GM21367 (cell line): ENCODE results near the gene SCYGR3.
"Not testable (repeated sequence)": the region's sequence is repeated elsewhere in the genome, so short reads cannot be mapped to it uniquely, and the experiment has no call there.

Source experiments
- ATAC-seq: cut with Tn5 transposase; IDR thresholded peaks from one replicate; pipeline ENCODE4 v1.9.1; 2021; ENCODE audit not compliant: unreplicated experiment

Gene SCYGR3

DNA sequence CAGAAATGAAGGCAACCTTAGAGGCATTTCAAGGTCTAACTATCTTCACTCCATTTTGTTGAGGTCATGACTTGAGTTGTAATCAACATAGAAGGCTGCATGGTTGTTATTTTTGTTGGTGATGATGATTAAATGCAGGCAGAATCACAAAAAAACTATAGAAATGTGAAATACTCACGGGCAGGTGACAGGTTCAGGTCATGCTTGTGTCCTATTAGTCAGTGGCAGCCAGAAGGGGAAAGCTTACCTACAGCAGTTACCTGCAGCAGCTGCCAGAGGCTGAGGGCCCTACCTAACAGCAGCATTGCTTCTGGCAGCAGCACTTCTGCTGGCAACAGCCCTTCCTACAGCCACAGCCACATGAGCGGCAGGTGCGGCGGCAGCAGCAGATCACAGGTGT lies 394 bp downstream of the SCYGR3 start:
- no peak for ATAC-seq

DNA sequence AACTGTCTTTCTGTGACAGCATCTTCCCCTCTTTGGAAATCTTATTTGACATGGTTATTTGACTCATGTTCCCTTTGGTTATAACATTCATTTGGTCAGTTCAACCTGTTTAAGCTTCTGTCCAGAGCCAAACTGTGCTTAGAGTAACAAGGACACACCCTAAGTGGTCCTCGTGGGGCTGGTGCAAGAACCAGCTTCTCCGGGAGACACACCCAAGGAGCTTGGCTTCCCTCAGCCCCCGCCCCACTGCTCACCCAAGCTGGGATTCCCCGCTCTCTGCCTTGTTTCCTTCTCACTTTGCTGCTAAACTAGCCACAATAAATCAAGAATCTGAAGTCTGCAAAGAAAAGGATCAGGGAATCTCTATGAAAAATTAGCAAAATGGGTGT lies 1.4 kb downstream of the SCYGR3 start:
- ATAC-seq, result no peak

DNA sequence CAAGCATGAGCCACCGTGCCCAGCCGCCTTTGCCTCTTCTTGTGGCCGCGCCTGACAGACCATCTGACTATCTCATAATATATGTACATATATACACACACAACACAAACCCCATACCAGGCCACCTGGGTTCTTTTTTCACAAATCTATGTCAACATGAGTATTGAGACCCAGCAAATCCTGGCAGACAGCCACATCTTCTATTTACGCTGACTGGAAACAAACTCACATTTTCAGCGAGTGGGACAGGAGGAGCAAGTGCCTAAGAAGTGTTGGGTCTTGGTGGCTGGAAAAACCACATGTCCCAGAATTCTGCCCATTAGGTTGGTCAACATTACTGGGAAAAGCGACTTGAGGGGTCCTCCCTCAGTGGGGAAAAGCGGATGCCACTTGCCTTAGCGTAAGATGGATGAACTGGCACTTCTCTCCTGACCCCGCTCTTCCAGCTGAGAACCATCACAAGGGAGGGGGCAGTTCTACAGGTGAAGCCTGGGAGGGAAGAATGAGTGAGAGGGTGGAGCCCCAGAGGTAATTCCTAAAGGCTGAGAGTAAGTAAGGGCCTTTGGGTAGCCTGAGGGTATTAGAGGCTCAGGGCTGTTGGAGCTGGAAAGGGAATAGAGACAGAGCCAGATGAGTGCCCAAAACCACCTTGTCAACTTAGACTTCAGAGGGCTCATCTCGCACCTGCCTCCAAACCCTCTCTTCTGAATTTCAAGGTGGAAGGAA lies 1.9 kb downstream of the SCYGR3 start:
- ATAC-seq, result no peak

DNA sequence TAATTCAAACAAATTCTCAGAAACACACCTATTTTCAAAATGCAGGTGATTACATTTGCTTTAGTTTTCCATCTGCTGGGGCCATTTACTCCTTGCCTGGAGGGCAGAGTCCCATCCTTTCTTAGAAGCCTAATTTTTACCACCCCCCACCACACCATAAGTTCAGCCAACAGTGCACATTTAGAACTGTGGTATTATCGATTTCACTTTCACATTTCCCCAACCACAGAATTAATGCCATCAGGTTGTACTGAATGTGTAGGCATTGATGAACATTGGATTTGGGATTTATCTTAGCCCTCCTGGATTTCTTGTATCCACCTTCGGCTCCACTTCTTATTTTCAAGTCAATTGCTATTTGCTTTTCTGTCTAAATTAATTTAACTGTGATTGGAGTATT lies 4.5 kb downstream of the SCYGR3 start:
- no peak for ATAC-seq

DNA sequence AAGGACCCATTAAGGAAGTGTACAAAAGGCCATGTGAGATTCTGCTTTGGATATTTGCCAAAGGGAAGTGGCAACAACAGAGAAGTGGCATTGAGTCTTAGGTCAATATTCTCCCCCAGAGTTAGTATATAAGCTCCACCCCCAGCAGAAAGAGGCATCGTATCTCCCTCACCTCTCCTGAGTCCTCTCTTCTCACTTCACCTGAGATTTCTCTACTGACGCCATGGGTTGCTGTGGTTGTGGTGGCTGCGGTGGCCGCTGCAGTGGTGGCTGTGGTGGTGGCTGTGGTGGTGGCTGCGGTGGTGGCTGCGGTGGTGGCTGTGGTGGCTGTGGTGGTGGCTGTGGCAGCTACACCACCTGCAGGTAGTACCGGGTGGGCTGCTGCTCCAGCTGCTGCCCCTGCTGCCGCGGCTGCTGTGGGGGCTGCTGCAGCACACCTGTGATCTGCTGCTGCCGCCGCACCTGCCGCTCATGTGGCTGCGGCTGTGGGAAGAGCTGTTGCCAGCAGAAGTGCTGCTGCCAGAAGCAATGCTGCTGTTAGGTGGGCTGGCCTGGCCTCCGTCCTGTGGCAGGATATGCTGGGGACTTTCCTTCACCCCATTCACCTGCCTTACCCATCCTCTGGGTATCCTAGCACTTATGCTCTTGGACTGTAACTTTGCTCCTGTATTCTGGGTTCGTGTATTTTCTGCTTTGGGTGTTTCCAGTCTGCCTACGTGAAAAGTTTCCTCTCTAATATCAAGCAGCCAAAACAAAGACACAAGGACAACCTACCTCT lies 5.9 kb downstream of the SCYGR3 start:
- peak; percentile 54 for ATAC-seq

DNA sequence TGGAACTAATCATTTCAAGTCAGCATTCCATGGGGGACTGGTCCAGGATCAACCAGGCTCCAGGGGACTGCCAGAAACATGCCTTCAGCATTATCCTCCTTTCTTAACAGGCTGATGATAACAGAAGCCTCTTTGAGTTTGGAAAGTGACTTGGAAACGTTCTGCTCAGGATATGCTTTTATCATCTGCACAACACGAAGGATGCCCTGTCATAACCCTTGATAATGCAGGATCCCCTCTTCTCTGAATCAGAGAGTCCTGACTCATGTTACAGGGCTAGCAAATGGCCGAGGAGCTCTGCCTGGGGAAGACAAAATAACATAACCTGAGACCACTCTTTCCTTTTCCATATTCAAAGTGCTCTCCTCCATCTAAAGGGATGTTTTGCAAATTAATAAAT lies 6.7 kb downstream of the SCYGR3 start:
- ATAC-seq, result no peak

DNA sequence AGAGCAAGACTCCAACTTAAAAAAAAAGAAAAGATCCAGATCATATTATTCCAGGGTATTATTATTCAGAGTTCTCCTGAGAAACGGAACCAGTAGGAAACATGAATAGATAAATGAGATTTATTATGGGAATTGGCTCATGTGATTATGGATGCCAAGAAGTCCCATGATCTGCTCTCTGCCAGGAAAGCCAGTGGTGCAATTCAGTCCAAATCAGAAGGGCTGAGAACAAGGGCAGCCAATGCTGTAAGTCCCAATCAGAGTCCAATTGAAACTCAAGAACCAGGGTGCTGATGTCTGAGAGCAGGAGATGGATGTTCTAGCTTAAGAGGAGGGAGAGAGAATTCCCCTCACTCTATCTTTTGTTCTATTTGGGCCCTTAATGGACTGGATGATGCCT lies 8.2 kb downstream of the SCYGR3 start:
- ATAC-seq, result no peak

DNA sequence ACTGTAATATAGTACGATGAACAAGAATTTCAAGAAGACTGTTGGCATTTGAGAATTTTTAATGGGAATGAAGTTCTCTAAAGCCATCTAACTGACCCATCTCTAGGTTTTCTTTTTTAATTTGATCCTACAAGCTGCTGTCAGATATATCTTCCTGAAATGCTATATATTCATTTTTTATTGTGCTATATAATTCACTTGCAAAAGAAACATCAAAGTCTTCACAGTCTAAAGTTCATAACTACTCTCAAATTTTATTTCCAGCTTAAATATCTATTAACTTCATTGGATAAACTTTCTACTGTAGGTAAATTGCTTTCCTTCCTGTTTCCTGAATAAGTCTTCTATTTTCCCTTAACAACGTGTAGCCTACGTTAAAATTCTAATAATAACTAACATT lies 12.3 kb downstream of the SCYGR3 start:
- ATAC-seq, result no peak

DNA sequence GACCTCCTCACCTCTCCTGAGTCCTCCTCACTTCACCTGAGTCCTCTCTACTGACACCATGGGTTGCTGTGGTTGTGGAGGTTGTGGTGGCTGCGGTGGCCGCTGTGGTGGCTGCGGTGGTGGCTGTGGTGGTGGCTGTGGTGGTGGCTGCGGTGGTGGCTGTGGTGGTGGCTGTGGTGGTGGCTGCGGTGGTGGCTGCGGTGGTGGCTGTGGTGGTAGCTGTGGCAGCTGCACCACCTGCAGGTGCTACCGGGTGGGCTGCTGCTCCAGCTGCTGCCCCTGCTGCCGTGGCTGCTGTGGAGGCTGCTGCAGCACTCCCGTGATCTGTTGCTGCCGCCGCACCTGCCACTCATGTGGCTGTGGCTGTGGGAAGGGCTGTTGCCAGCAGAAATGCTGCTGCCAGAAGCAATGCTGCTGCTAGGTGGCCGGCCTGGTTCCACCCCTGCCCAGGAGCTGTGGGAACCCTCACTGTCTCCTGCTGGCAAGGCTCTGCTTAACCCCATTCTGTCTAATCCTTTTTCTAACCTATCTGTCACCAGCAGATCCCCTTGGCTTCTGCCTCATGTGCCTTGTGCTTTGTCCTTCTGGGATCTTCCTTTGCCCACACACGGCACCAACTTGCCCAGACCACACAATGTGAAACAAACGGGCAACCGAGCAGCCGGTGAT lies 15.7 kb downstream of the SCYGR3 start, which contains the start of gene SCYGR2:
Gene SCYGR2 (plus strand): TSS at position 59 of the 669 bp plus-strand sequence. CDS start 0 bp downstream, at position 59.
- not testable (repeated sequence) for ATAC-seq

DNA sequence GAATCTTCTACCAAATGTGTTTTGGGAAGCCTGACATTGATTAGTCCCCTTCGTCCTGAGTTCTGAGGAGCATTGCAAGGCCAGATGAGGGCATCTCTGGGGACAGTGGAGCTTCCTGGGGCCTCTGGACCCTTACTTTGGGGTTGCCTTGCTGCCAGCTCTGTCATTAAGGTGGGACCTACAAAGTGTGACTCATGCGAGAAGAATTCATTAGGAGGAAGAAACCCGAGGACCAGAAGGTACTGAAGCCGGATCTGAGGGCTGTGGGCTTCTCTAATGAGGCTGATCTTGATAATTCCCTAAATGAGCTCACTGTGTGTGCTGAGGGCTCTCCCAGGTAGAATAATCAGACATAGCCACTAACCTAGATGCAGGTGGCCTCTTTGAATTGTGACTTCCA lies 16.6 kb downstream of the SCYGR3 start:
- ATAC-seq, result no peak

DNA sequence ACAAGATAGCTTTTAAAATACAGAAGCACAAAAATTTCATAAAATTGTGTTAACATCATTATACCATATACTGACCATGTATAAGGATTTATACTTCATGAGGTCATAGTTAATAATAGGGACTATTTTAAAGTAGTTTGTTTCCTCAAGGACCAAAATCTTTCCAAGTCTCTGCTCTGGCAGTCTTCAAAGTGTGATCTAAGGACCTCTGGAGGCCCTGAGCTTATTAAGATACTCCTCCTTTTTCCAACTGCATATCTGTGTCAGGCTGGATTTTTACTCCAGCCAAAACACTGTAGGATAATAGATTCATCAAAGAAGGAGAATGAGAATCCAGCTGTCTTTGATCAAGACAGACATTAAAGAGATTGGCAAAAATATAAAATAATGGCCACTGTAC lies 17.6 kb downstream of the SCYGR3 start:
- no peak for ATAC-seq

DNA sequence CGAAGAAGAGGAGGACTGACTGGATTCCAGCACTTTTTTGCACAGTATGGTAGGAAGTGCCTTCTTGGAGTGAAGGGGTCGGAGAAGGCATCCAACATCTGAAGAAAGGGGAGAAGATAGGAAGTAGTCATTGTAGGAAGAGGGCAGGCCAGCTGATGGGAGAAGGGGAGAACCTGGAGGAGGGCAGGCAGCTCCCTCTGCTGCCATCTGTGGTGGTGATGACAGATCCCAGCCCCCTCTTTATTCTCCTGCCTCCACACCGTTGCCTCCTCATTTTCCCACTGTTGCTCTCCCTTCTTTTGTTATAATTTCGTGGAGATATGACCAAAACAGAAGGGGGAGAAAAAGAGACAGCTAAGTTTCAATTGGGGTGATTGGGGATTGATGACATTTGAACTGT lies 18.8 kb downstream of the SCYGR3 start:
- ATAC-seq, result no peak

DNA sequence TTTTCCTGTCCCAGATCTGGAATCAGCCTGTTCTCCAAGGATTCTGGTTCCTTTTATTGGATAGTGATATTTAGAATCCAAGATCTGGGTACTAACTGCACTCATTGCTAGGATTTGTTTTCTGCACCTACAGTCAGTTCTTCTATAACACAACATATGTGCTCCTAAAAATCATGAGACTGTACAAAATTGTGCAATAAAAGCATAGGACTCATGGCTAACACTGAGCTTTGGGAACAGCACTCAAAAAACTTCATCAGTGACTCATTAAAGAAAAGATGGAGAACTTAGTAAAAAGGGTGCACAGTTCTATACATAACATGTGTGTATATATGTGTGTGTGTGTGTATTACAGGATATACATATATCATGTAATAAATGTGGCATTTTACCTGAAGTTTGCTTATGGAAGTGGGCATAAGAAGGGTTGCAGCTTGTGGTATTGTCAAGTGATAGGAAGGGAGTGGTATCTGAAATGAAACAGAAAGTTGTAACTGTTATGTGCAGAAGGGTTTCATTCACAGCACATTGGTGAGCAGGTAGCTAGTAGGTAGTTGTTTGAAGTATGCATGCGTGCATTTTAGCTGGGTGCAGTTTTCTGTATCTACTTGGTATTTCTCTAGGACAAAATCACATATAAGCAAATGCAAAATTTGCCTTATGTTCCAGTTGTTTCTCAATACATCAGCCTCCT lies 21.8 kb downstream of the SCYGR3 start:
- no peak for ATAC-seq

DNA sequence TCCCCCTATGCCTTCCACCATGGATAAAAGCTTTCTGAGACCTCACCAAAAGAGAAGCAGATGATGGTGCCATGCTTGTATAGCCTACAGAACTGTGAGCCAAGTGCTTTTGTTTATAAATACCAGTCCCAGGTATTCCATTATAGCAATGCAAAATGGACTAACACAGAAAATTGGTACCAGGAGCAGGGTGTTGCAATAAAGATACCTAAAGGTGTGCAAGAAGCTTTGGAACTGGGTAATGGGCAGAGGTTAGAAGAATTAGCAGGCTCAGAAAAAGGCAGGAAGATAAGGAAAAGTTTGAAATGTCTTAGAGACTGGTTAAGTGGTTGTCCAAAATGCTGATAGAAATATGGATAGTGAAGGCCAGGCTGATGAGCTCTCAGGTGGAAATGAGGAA lies 32.3 kb downstream of the SCYGR3 start:
- no peak for ATAC-seq

DNA sequence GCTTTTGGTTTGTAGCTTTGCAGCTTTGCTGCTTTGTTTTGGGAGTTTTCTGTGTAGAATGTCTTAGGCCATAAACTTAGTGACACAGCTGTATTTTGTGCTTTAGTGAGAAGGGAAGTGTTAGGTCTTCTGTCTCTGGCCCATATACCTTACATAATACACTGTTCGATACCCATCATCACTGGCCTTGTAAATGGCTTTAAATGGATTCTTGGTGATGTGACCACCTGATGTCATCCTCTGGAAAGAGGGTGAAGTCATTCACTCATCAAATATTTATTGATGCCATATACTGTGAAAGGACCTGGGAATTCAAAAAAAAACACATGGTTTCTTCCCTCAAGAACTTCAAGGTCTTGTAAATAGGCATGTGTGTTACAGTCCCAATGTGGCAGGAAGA lies 34.8 kb downstream of the SCYGR3 start:
- ATAC-seq, result no peak

DNA sequence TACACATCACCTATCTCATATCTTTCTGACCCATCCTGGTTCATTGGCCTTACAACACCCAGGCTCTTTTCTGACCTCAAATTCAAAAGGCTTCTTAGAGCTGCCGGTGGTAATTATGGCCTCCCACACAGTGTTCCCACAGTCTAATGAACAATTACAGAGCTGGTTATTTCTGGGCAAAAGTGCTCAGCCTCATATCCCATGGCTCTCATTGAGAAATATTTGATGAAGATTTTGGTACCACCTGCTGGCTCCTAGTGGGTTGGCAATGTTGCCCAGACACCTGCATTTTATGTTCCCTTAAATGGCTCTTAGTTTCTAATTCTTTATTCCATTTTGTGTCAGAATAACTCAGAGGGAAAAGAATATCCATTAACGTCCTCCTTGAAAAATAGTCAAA lies 36.0 kb downstream of the SCYGR3 start:
- no peak for ATAC-seq

DNA sequence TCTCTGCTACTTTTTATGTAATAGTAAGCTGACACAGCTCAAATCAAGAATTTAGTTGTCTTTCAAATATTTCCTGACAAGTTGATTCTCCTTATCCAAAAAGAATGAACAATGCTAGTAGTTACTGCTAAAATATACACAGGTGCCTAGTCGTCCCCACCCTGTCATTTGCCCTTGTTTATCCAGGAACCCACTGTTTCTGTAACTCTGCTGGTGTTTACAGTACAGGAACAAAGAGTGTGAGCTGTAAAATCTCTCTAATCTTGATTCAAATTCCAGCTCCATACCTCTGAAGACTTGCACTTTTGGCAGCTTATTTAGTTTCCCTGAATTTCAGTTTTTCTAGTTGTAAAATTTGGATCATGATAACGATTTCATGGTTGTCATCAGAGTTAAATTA lies 37.1 kb downstream of the SCYGR3 start:
- no peak for ATAC-seq

DNA sequence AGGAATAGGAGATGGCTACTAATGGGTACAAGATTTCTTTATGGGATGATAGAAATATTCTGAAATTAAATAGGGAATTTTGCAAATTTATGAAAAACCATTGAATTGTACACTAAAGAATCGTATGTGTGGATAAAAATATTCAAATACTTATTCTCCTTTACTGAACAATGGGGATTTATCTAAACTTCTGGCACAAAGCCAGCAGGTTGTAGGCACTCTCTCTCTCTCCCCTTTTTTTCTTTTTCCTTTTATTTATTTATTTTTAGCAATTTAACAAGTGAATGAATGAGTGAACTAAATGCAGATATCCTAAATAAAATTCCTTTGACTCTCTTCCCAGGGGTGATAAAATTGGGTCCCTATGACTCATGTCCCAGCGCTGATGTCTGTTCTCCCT lies 37.8 kb downstream of the SCYGR3 start:
- no peak for ATAC-seq

DNA sequence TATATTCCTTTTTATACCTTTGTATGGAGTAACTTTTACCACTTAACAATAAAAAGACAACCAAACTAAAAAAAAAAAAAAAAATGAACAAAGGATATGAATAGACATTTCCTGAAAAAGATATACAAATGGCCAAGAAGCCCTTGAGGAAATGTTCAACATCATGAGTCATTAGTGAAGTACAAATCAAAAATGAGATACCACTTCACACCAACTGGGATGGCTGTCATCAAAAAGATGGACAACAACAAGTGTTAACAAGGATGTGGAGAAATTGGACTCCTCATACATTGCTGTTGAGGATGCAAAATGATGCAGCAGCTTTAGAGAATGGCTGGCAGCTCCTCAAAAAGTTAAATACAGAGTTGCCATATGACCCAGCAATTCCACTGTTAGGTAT lies 38.5 kb downstream of the SCYGR3 start:
- no peak for ATAC-seq

DNA sequence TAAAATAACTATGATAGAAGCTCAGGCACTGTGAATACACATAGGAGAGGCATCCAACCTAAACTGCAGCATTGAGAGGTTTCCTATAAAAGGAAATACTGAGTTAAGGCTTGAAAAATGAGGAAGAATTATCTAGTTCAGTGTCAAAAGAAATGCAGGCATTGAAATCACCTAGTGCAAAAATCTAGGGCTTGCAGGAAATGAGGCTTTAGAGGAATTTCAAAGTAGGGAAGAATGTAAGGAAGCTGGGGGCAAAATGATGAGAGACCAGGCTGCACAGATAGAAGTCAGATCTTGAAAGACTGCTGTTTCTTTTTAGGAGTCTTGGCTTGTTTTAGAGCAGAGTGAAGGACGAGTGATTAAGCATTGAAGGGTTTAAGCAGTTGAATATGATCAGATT lies 44.0 kb downstream of the SCYGR3 start:
- no peak for ATAC-seq

DNA sequence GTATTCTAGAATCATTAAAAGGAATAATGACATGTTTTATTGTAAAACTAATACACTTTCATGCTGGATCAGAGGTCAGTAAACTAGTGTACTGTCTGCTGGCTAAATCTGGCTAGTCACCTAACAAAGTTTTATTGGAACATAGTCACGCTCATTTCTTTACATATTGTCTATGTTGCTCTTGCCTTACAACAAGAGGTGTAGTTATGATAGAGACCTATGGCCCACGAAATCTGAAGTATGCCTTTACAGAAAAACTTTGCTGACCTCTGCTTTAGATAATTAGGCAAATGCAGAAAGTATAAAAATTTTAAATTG lies 45.8 kb downstream of the SCYGR3 start:
- no peak for ATAC-seq

DNA sequence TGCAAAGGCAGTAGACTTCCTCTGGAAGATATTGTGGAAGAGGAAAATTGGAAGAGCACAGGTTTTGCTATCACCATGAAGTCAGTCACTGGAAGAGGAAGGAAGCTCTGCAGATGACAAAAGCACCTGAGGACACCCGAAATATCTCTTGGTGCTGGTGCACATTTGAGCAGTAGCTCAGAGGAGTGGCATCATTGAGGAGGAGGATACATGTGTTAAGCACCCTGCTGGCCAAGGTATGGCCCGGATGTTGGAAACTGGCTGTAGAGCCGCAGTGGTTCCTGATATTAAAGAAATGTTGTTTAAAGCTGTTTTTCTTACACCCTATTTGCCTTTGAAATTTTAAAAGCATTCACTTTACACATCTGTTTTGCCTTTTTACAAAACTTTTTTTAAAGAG lies 48.6 kb downstream of the SCYGR3 start:
- ATAC-seq, result no peak
